Suppressor macrophage (primary cell): ENCODE results near the gene FSTL4.

Experiments used
- DNase-seq, 4 experiments: peaks; one replicate each; pipeline ENCODE4 v3.0.0-alpha.2; 2020 to 2022

Gene FSTL4

GRCh38 chr5:133610489-133611356 lies 1.6 kb downstream of the FSTL4 start:
- peak; percentile 53 to 83 (median 62) for DNase-seq

DNA sequence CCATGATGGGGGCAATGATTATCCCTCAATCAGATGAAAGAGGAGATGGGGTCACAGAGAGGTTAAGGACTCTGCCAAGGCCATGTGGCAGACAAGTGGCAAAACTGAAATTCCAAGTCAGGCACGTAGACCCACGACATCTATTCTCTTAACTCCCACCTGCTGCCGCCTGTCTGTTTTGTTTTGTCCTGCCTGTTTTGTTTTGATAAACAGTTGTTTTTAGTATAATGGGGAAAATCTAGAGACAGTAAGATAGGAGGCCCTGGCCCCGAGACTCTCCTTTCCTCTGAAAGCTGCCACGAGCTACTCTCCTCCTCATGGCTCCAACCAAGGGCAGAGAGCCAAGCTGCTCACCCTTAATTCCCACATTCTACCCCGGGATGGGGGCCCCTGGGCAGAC lies 4.9 kb downstream of the FSTL4 start:
- no peak for DNase-seq

GRCh38 chr5:133606835-133607234 lies 5.5 kb downstream of the FSTL4 start:
- no peak for DNase-seq

DNA sequence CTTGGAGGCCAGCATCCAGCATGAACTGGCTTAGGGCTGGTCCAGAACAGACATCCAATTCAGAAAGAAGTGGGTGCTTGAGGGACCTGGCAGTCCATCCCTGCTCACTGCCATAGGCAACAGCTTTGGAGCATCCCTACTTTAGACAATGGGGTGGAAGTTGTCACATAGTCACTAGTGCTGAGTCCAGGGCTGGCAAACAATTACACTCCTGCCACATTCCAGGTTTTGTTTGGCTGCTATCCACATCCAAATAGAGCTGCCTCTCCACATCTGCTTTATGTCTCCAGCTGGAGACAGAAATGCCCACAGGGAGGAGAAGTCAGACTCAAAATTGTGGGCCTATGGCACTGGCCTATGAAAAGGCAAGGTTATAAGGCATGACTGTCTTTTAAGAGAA lies 7.0 kb downstream of the FSTL4 start:
- no peak for DNase-seq

DNA sequence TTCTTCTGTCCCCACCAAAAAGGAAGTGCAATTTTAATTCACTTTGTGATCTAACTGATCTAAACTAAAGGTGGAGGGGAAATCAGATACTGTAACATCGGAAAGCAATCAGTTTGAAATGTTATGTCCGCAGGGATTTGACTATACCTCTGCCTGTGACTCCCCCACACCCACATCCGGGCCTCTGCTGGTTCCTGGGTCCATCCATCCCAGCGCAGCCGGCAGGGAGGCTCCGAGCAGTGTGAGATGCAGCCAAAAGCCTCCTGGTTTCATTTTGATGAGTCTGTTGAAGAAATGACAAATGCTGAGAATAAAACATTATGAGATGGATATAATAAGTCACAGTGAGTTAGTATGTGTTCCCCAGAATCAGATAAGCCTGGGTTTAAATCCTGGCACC lies 8.6 kb downstream of the FSTL4 start:
- no peak for DNase-seq

DNA sequence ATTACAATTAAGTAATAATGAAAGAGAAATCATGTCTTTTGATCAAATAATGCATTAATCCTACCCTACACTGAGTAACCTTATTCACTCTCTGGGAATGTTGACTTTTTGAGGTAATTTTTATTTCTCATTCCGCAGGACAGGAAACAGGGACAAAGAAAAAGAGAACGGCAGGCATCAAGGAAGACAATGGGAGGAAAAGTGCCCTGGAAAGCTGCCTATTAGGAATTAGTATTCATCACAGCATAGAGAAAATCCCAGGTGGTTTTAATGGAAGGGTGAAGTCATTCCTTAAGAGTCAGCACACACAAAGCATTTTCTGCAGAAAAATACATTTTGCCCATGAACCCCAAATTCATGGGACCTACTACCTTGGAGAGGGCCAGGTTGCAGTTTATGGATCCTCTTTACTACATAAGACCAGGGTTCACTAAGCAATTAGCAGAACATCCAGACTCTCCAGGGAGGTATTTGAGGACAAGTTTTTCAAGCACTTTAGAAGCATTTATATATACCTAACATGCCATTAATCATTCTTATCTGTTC lies 9.4 kb downstream of the FSTL4 start:
- no peak for DNase-seq

- no peak for DNase-seq
Measured at GRCh38 chr5:133599600-133599999, 12.7 kb downstream of the FSTL4 start.

- no peak for DNase-seq
Measured at GRCh38 chr5:133599044-133599443, 13.3 kb downstream of the FSTL4 start.

DNA sequence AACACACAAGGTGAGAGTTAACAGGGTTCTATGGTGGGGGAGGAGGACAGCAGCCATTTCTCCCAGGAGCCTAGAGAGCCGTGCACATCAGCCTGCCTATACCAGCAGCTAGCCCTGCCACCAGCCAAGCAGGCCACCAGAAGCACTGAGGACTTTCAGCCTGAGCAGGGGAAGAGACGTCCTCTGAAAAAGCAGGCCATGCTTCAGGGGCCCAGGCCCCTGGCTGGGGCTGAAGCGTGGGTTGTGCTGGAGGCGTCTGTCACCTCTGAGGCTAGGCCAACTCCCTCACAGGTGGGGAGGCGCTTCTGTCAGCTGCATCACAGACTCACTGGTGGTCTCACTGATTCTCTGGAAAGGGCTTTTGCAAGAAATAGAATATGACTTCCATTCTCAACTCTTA lies 16.3 kb downstream of the FSTL4 start:
- no peak for DNase-seq

DNA sequence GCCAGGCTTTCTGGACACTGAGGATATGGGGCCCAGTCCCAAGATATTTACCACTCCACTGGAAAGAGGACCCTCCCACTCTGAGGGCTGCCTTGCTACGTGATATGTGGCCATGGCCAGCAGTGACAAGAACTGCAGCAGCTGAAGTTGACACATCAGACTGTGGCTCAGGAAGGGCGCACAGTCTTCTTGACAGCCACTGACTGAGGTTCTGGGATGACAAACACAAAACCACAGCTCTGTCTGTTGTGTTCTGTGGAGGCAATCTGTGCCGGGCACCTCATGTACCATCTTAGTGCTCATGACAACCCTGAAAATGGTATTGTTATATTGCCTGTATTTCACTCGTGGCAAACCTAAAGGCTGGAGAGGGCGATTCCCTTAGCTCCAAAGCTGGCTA lies 16.9 kb downstream of the FSTL4 start:
- no peak for DNase-seq

GRCh38 chr5:133589286-133589685 lies 23.1 kb downstream of the FSTL4 start:
- DNase-seq: no peak

GRCh38 chr5:133582971-133583370 lies 29.4 kb downstream of the FSTL4 start:
- DNase-seq: no peak

- DNase-seq: no peak
Measured at GRCh38 chr5:133581918-133582317, 30.4 kb downstream of the FSTL4 start.

GRCh38 chr5:133581348-133581747 lies 31.0 kb downstream of the FSTL4 start:
- DNase-seq: no peak

DNA sequence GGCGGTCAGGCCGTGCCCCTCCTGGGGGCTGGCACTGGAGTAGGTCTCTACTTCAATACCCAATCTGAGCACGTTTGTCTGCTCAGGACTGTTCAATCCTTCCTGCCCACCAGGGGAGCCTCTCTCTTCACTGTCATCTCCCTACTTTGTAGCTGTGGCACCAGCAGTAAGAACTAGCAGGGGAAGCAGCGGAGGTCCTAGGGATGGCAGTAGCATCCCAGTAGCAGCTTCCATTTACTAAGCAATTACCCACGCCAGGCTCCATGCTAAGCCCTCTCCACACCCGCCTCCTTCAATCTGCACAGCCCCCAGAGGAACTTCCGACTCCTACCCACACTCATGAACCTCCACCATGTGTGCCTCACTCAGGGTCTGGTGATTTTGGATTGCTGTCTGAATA lies 31.7 kb downstream of the FSTL4 start:
- DNase-seq: no peak

DNA sequence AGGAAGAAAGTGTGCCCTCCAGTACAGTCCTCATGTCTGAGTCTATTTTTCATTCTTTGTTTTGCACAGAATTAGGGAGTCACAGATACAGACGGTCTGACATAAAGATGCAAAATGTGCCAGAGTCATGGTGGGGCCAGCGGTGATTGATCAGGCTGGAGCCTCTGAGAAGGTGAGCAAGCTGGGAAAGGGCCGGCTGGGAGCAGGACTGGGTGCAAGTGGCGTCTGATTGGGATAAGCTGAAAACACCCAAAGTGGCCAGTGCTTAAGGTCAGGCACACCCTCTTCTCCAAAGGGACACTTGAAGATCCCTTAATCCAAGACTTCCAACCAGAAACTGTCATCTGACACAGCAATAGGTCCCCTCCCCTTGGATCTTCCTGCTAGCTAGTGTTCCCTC lies 32.6 kb downstream of the FSTL4 start:
- no peak for DNase-seq

GRCh38 chr5:133569347-133569746 lies 43.0 kb downstream of the FSTL4 start:
- DNase-seq: no peak

GRCh38 chr5:133565993-133566392 lies 46.3 kb downstream of the FSTL4 start:
- peak; percentile 28 to 50 (median 39) for DNase-seq

- DNase-seq: no peak
Measured at GRCh38 chr5:133564921-133565565, 47.3 kb downstream of the FSTL4 start.

- DNase-seq: no peak
Measured at GRCh38 chr5:133562554-133562953, 49.8 kb downstream of the FSTL4 start.

GRCh38 chr5:133559960-133560359 lies 52.4 kb downstream of the FSTL4 start:
- DNase-seq: no peak

DNA sequence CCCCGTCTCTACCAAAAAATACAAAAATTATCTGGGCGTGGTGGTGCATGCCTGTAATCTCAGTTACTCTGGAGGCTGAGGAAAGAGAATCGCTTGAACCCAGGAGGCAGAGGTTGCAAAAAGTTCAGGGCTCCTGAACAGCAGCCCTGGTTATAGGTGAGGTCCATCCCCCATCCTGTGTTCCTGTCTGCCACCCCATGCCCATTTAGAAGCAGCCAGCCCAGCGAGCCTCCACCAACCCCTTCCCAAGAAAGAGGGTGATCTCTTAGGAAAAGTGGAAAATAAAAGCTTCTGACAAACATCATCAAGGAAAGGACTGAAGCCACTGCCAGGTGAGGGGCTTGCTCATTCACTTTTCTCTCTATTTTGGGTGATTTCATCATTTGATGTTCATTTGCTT lies 55.8 kb downstream of the FSTL4 start:
- no peak for DNase-seq

DNA sequence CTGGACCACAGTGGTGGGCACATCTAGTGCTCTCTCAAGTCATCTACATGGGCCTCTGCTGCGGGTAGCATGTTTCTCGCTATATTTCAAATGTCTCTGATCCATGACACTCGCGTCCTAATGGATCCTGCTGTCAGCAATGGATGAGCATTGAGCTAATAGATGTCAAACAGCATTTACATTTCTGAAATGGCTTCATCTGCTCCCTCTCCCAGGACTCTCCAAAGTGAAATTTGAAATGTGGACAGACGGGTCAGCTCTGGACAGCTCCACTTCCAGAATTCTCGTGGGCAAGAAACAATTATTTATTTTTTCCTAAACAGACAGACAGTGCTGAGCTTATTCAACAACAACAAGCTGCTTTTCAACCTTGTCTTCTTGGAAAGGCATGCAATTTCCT lies 58.1 kb downstream of the FSTL4 start:
- DNase-seq: no peak

- peak; percentile 71 to 84 (median 76) for DNase-seq
Measured at GRCh38 chr5:133552925-133553525, 59.3 kb downstream of the FSTL4 start.
